Measurements from ENCODE around the gene YWHAG.
"Not testable (repeated sequence)": the region's sequence is repeated elsewhere in the genome, so short reads cannot be mapped to it uniquely, and the experiment has no call there.

The YWHAG gene

GRCh38 chr7:76330261-76330660 is 28.5 kb downstream of the YWHAG start:
- peak overlapping the region; percentile 21 for H3K27ac Mint-ChIP-seq
- H3K9me3 Mint-ChIP-seq: no peaks in the 10 kb centered on the region
- H3K36me3 Mint-ChIP-seq (ENCODE audit: low read depth): peaks cover 26% of the 10 kb centered on the region
- H3K4me3 Mint-ChIP-seq: no peak overlapping the region
- peaks cover 20% of the 10 kb centered on the region for H3K4me1 Mint-ChIP-seq (ENCODE audit: low read depth)
- no peaks in the 10 kb centered on the region for H3K27me3 Mint-ChIP-seq (ENCODE audit: low read depth)

- no peak overlapping the region for H3K4me3 Mint-ChIP-seq
- H3K9me3 Mint-ChIP-seq: no peaks in the 10 kb centered on the region
- no peak overlapping the region for H3K27ac Mint-ChIP-seq
- no peaks in the 10 kb centered on the region for H3K27me3 Mint-ChIP-seq (ENCODE audit: low read depth)
- peaks cover 29% of the 10 kb centered on the region for H3K36me3 Mint-ChIP-seq (ENCODE audit: low read depth)
- H3K4me1 Mint-ChIP-seq (ENCODE audit: low read depth): peaks cover 20% of the 10 kb centered on the region
These were observed 29.3 kb downstream of the YWHAG start for GRCh38 chr7:76329479-76329878.

- no peaks in the 10 kb centered on the region for H3K9me3 Mint-ChIP-seq
- no peak overlapping the region for H3K27ac Mint-ChIP-seq
- no peaks in the 10 kb centered on the region for H3K27me3 Mint-ChIP-seq (ENCODE audit: low read depth)
- peaks cover 22% of the 10 kb centered on the region for H3K4me1 Mint-ChIP-seq (ENCODE audit: low read depth)
- H3K36me3 Mint-ChIP-seq (ENCODE audit: low read depth): peaks cover 30% of the 10 kb centered on the region
- no peak overlapping the region for H3K4me3 Mint-ChIP-seq
These were observed 30.4 kb downstream of the YWHAG start for GRCh38 chr7:76328389-76328788.

GRCh38 chr7:76327610-76328009 is 31.2 kb downstream of the YWHAG start:
- H3K9me3 Mint-ChIP-seq: no peaks in the 10 kb centered on the region
- H3K27ac Mint-ChIP-seq: no peak overlapping the region
- no peak overlapping the region for H3K4me3 Mint-ChIP-seq
- H3K4me1 Mint-ChIP-seq (ENCODE audit: low read depth): peaks cover 22% of the 10 kb centered on the region
- peaks cover 30% of the 10 kb centered on the region for H3K36me3 Mint-ChIP-seq (ENCODE audit: low read depth)
- no peaks in the 10 kb centered on the region for H3K27me3 Mint-ChIP-seq (ENCODE audit: low read depth)

GRCh38 chr7:76326646-76327233 is 32.1 kb downstream of the YWHAG start:
- H3K36me3 Mint-ChIP-seq (ENCODE audit: low read depth): peaks cover 27% of the 10 kb centered on the region
- peaks cover 25% of the 10 kb centered on the region for H3K4me1 Mint-ChIP-seq (ENCODE audit: low read depth)
- H3K4me3 Mint-ChIP-seq: no peak overlapping the region
- no peaks in the 10 kb centered on the region for H3K9me3 Mint-ChIP-seq
- no peaks in the 10 kb centered on the region for H3K27me3 Mint-ChIP-seq (ENCODE audit: low read depth)
- H3K27ac Mint-ChIP-seq: no peak overlapping the region

- Mint-ChIP-seq H3K27me3 (ENCODE audit: low read depth) (no peaks in the 10 kb centered on the region), H3K36me3 (ENCODE audit: low read depth) (peaks cover 27% of the 10 kb centered on the region), H3K9me3 (no peaks in the 10 kb centered on the region), H3K4me1 (ENCODE audit: low read depth) (peaks cover 26% of the 10 kb centered on the region), H3K4me3 (no peak overlapping the region), H3K27ac (no peak overlapping the region)
These were observed 33.0 kb downstream of the YWHAG start for GRCh38 chr7:76325811-76326210.

- peaks cover 27% of the 10 kb centered on the region for H3K36me3 Mint-ChIP-seq (ENCODE audit: low read depth)
- no peak overlapping the region for H3K27ac Mint-ChIP-seq
- no peaks in the 10 kb centered on the region for H3K9me3 Mint-ChIP-seq
- peaks cover 21% of the 10 kb centered on the region for H3K4me1 Mint-ChIP-seq (ENCODE audit: low read depth)
- no peaks in the 10 kb centered on the region for H3K27me3 Mint-ChIP-seq (ENCODE audit: low read depth)
- H3K4me3 Mint-ChIP-seq: no peak overlapping the region
These were observed 33.7 kb downstream of the YWHAG start for GRCh38 chr7:76325092-76325491.

- H3K27me3 Mint-ChIP-seq (ENCODE audit: low read depth): no peaks in the 10 kb centered on the region
- peaks cover 30% of the 10 kb centered on the region for H3K4me1 Mint-ChIP-seq (ENCODE audit: low read depth)
- no peaks in the 10 kb centered on the region for H3K9me3 Mint-ChIP-seq
- H3K27ac Mint-ChIP-seq: peak overlapping the region; percentile 98
- peak overlapping the region; percentile 89 for H3K4me3 Mint-ChIP-seq
- H3K36me3 Mint-ChIP-seq (ENCODE audit: low read depth): peaks cover 2% of the 10 kb centered on the region
These were observed 40.1 kb downstream of the YWHAG start for GRCh38 chr7:76318488-76319353.

- peaks cover 2% of the 10 kb centered on the region for H3K36me3 Mint-ChIP-seq (ENCODE audit: low read depth)
- peak overlapping the region; percentile 89 for H3K4me3 Mint-ChIP-seq
- H3K4me1 Mint-ChIP-seq (ENCODE audit: low read depth): peaks cover 32% of the 10 kb centered on the region
- peak overlapping the region; percentile 98 for H3K27ac Mint-ChIP-seq
- no peaks in the 10 kb centered on the region for H3K9me3 Mint-ChIP-seq
- no peaks in the 10 kb centered on the region for H3K27me3 Mint-ChIP-seq (ENCODE audit: low read depth)
These were observed 40.9 kb downstream of the YWHAG start for GRCh38 chr7:76317782-76318487.

- Mint-ChIP-seq H3K9me3 (no peaks in the 10 kb centered on the region), H3K4me1 (ENCODE audit: low read depth) (peaks cover 32% of the 10 kb centered on the region), H3K27ac (peak overlapping the region; percentile 98), H3K36me3 (ENCODE audit: low read depth) (peaks cover 2% of the 10 kb centered on the region), H3K27me3 (ENCODE audit: low read depth) (no peaks in the 10 kb centered on the region), H3K4me3 (peak overlapping the region; percentile 89)
These were observed 41.6 kb downstream of the YWHAG start for GRCh38 chr7:76316984-76317781.

- H3K4me1 Mint-ChIP-seq (ENCODE audit: low read depth): peaks cover 28% of the 10 kb centered on the region
- no peaks in the 10 kb centered on the region for H3K36me3 Mint-ChIP-seq (ENCODE audit: low read depth)
- H3K27me3 Mint-ChIP-seq (ENCODE audit: low read depth): no peaks in the 10 kb centered on the region
- H3K4me3 Mint-ChIP-seq: no peak overlapping the region
- no peaks in the 10 kb centered on the region for H3K9me3 Mint-ChIP-seq
- H3K27ac Mint-ChIP-seq: no peak overlapping the region
These were observed 43.4 kb downstream of the YWHAG start for GRCh38 chr7:76315364-76315763.

GRCh38 chr7:76314740-76315139 is 44.1 kb downstream of the YWHAG start:
- H3K27ac Mint-ChIP-seq; H3K4me3 Mint-ChIP-seq; H3K27me3 Mint-ChIP-seq (ENCODE audit: low read depth); H3K9me3 Mint-ChIP-seq; H3K36me3 Mint-ChIP-seq (ENCODE audit: low read depth): not testable (repeated sequence)
- peaks cover 25% of the 10 kb centered on the region for H3K4me1 Mint-ChIP-seq (ENCODE audit: low read depth)

GRCh38 chr7:76314042-76314721 is 44.6 kb downstream of the YWHAG start:
- H3K36me3 Mint-ChIP-seq (ENCODE audit: low read depth): no peaks in the 10 kb centered on the region
- H3K9me3 Mint-ChIP-seq: no peaks in the 10 kb centered on the region
- no peaks in the 10 kb centered on the region for H3K27me3 Mint-ChIP-seq (ENCODE audit: low read depth)
- peak overlapping the region; percentile 86 for H3K27ac Mint-ChIP-seq
- peaks cover 24% of the 10 kb centered on the region for H3K4me1 Mint-ChIP-seq (ENCODE audit: low read depth)
- peak overlapping the region; percentile 62 for H3K4me3 Mint-ChIP-seq

- not testable (repeated sequence) for H3K9me3 Mint-ChIP-seq; H3K27me3 Mint-ChIP-seq (ENCODE audit: low read depth); H3K4me3 Mint-ChIP-seq; H3K36me3 Mint-ChIP-seq (ENCODE audit: low read depth); H3K27ac Mint-ChIP-seq; H3K4me1 Mint-ChIP-seq (ENCODE audit: low read depth)
These were observed 47.0 kb downstream of the YWHAG start for GRCh38 chr7:76311838-76312237.

All from T-helper 1 cell treated with Interleukin-12 subunit alpha and Interleukin-12 subunit beta and Interleukin-4 antibody, amounts not matched to agents 30 μg/mL and 1 μg/mL, for 36 hours (primary cell).